Activated T-helper 1 cell treated with anti-CD3 and anti-CD28 coated beads, Interleukin-12 subunit alpha, Interleukin-12 subunit beta, Interleukin-2, Interleukin-4 antibody, amounts not matched to agents 30 ng/mL and 10 ng/mL and 1 ng/mL, durations not matched to agents 14 hours and 24 hours and 36 hours (primary cell): ENCODE results near the gene CADPS. TPM values are rescaled to one million over a fixed set of nuclear protein-coding genes. Genes with fewer than 3 reads are reported as not detected.

Experiments
- DNase-seq: peaks from one replicate; pipeline ENCODE4 v3.0.0; 2021; ENCODE audit warnings: low spot score
- H3K27ac Mint-ChIP-seq: one replicate; pipeline ENCODE4 v1.8.0; 2021; ENCODE audit warnings: mild to moderate bottlenecking, mixed read lengths
- H3K27me3 Mint-ChIP-seq: one replicate; pipeline ENCODE4 v1.8.0; 2022; ENCODE audit warnings: mild to moderate bottlenecking, moderate library complexity, mixed read lengths; ENCODE audit not compliant: insufficient read depth
- H3K36me3 Mint-ChIP-seq: one replicate; pipeline ENCODE4 v1.8.0; 2021; ENCODE audit warnings: low read depth, mixed read lengths
- H3K4me1 Mint-ChIP-seq: one replicate; pipeline ENCODE4 v1.8.0; 2021; ENCODE audit warnings: low read depth, mixed read lengths
- H3K4me3 Mint-ChIP-seq: one replicate; pipeline ENCODE4 v1.8.0; 2021; ENCODE audit warnings: mild to moderate bottlenecking, moderate library complexity, mixed read lengths
- H3K9me3 Mint-ChIP-seq: one replicate; pipeline ENCODE4 v1.8.0; 2021; ENCODE audit warnings: mixed read lengths
- intact Hi-C: fragments of 100-400 bp; cut with micrococcal nuclease; formaldehyde crosslinking; loops from one replicate; pipeline ENCODE4 v1.15.1; 2024
- total RNA-seq: library from RNA; stranded (reverse); gene quantifications from 2 replicates; pipeline ENCODE4 v1.2.3, GENCODE V29; 2022

Gene CADPS
- total RNA-seq, 1 donor from 2014 or later: not detected

DNA sequence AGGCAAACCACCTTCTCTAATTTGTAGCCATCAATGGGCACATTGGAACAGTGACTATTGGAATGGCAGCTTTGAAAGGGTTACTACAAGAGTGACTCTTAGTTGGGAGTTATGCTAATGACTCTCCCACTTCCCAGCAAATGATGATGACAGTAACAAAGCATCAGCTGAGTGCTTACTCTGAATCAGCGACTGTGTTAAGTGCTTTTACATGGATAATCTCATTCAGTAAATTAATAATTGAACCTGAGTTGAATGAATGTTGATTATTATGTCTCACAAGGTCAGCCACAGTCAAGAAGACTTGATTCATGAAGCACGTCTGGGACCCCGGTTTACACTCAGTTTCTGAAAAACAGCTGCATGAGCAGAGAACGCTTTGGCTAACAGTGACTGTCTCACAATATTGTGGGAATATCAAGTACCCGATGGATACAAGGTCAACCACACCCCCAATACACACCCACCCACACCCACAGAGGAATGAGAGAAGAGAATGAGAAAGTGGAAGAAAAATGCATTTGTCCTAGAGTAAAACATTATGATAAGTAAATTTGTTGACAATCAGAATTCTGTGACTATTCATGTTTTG, 259.9 kb downstream of the CADPS start:
- Mint-ChIP-seq H3K27me3 (peaks cover 2% of the 10 kb centered on the region), H3K9me3 (no peaks in the 10 kb centered on the region), H3K36me3 (no peaks in the 10 kb centered on the region), H3K4me3 (no peak overlapping the region), H3K27ac (no peak overlapping the region), H3K4me1 (no peaks in the 10 kb centered on the region)
- no peak for DNase-seq
- intact Hi-C loops: no loop called here

GRCh38 chr3:62614527-62614926, 260.7 kb downstream of the CADPS start:
- no peak for DNase-seq
- Mint-ChIP-seq H3K27ac (no peak overlapping the region), H3K4me3 (no peak overlapping the region), H3K9me3 (no peaks in the 10 kb centered on the region), H3K36me3 (no peaks in the 10 kb centered on the region), H3K4me1 (no peaks in the 10 kb centered on the region), H3K27me3 (peaks cover 2% of the 10 kb centered on the region)
- intact Hi-C loops: no loop called here

DNA sequence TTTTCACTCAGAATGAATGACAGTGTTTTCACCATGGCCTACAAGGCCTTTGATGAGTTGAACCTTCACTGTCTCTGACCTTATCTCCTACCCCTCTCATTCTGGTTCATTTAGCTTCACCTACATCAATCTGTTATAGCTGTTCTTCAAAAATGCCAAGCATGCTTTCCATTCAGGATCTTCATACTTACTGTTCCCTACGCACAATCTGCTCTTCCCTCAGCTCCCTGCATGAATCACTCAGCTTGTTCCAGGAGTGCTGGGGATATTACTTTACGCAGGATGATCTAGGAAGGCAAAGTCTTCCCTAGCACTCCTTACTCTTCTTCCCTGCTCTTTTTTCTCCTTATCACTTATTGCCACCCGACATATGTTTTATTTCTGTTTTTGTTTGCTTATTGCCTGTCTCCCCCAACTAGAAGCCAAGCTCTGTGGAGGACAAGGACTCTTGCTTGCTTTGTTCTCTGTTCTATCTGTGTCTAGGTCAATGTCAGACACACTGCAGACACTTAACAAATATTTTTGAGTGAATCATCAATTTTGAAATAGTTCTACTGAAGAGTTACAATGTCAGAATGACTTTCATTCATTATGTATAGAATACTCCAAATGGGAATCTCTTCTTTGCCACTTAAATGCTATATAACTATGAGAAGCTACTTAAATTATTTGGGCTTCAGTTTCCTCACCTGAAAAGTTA, 263.5 kb downstream of the CADPS start:
- intact Hi-C loops: no loop called here
- Mint-ChIP-seq H3K4me3 (no peak overlapping the region), H3K27ac (no peak overlapping the region), H3K36me3 (no peaks in the 10 kb centered on the region), H3K27me3 (no peaks in the 10 kb centered on the region), H3K9me3 (no peaks in the 10 kb centered on the region), H3K4me1 (no peaks in the 10 kb centered on the region)
- no peak for DNase-seq

GRCh38 chr3:62607287-62608029, 267.8 kb downstream of the CADPS start:
- DNase-seq: no peak
- Mint-ChIP-seq H3K4me3 (no peak overlapping the region), H3K27ac (no peak overlapping the region), H3K27me3 (no peaks in the 10 kb centered on the region), H3K9me3 (no peaks in the 10 kb centered on the region), H3K4me1 (no peaks in the 10 kb centered on the region), H3K36me3 (no peaks in the 10 kb centered on the region)
- intact Hi-C loops: no loop called here

DNA sequence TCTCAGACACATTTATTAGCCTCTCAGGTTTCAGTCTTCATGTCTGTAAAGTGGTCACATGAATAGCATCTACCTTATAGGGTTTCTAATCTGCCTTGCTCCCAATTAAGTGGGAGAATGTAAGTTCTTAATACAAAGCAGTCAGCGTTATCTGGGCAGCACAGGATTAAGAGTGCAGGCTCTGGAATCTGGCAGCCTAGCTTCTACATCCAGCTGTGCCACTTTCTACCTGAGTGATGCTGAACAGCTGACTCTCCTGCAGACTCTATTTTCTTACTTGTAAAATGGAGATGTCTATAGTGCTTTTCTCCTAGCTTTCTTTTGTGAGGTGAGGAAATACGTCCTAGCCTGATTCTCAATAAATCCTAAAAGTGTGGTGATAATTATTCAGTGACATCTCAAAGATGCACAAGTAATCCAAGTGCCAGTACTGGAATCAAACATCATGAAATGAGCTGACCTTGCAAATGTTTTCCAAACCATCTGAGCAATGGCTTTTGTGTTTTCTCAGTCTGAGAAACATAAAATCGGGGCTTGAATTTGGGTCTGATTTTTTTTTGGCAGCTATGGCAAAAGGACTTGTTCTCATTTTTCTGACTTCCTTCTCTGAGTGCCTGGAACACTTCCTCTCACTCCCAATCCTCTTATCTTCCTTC, 269.7 kb downstream of the CADPS start:
- intact Hi-C loops: no loop called here
- no peaks in the 10 kb centered on the region for H3K27me3 Mint-ChIP-seq
- no peak overlapping the region for H3K4me3 Mint-ChIP-seq

DNA sequence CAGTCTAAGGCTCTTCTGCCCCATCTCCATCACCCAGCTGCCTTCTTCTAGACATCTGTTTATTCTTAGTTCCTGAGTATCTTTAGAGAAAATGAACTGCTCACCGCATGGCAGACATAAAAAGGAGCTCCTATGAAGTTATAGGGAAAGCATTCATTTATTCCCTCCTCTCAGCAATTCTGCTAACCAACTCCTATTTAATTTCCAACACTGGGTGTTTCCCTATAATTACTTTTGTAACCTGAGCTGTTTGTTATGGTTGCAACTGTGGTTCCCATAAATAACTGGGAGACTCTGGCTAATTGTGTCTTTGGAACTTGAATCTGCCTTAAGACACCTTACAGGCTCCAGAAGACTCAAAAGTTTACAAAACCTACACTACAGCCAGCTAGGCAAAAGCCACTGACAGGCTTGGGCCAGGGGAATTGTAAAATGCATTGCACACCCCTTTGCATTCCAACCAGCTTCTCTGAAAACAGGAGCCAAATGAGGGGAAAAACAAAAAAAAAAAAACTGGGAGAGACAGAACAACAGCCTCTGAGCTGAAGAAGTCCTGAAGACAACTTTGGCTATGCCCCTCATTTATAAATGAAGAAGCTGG, 270.4 kb downstream of the CADPS start:
- H3K4me3 Mint-ChIP-seq: no peak overlapping the region
- H3K27ac Mint-ChIP-seq: no peak overlapping the region
- no peaks in the 10 kb centered on the region for H3K27me3 Mint-ChIP-seq
- H3K4me1 Mint-ChIP-seq: no peaks in the 10 kb centered on the region
- DNase-seq: no peak
- H3K9me3 Mint-ChIP-seq: no peaks in the 10 kb centered on the region
- intact Hi-C loops: no loop called here
- no peaks in the 10 kb centered on the region for H3K36me3 Mint-ChIP-seq

More for the DNA sequence above, 269.7 kb downstream of the CADPS start:
- Mint-ChIP-seq H3K36me3 (no peaks in the 10 kb centered on the region), H3K27ac (no peak overlapping the region), H3K9me3 (no peaks in the 10 kb centered on the region), H3K4me1 (no peaks in the 10 kb centered on the region)
- no peak for DNase-seq

GRCh38 chr3:62604298-62604697, 270.9 kb downstream of the CADPS start:
- no peak overlapping the region for H3K27ac Mint-ChIP-seq
- no peaks in the 10 kb centered on the region for H3K27me3 Mint-ChIP-seq
- no peak for DNase-seq
- H3K4me3 Mint-ChIP-seq: no peak overlapping the region
- no peaks in the 10 kb centered on the region for H3K4me1 Mint-ChIP-seq
- intact Hi-C loops: no loop called here
- no peaks in the 10 kb centered on the region for H3K9me3 Mint-ChIP-seq
- H3K36me3 Mint-ChIP-seq: no peaks in the 10 kb centered on the region

DNA sequence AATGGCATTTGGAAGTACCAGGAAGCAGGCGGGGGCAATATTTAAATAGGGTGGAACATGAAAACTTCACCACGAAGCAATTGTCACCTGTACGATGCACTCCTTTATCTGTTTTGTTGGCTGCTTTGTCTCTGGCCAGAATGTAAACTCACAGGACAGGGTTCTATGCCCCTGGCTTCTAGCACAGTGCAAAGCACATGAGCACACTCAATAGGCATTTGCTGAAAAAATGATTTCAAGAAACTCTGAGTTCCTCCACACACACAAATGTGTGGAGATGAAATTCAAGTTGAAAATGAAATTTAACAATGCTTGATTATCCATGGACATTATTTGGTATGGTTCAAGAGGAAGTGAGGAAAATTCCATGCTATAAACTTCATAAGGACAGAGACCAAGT, 272.2 kb downstream of the CADPS start:
- H3K9me3 Mint-ChIP-seq: no peaks in the 10 kb centered on the region
- H3K27ac Mint-ChIP-seq: no peak overlapping the region
- intact Hi-C loops: no loop called here
- H3K4me3 Mint-ChIP-seq: no peak overlapping the region
- no peak for DNase-seq
- H3K27me3 Mint-ChIP-seq: no peaks in the 10 kb centered on the region
- no peaks in the 10 kb centered on the region for H3K4me1 Mint-ChIP-seq
- no peaks in the 10 kb centered on the region for H3K36me3 Mint-ChIP-seq

GRCh38 chr3:62602129-62602770, 273.0 kb downstream of the CADPS start:
- intact Hi-C loops: no loop called here
- Mint-ChIP-seq H3K36me3 (no peaks in the 10 kb centered on the region), H3K9me3 (no peaks in the 10 kb centered on the region), H3K4me1 (no peaks in the 10 kb centered on the region), H3K27me3 (no peaks in the 10 kb centered on the region), H3K4me3 (no peak overlapping the region), H3K27ac (no peak overlapping the region)
- DNase-seq: no peak

GRCh38 chr3:62601238-62602070, 273.8 kb downstream of the CADPS start:
- intact Hi-C loops: no loop called here
- DNase-seq: no peak
- no peak overlapping the region for H3K4me3 Mint-ChIP-seq

GRCh38 chr3:62600033-62600432, 275.2 kb downstream of the CADPS start:
- Mint-ChIP-seq H3K4me1 (no peaks in the 10 kb centered on the region), H3K9me3 (no peaks in the 10 kb centered on the region), H3K4me3 (no peak overlapping the region), H3K27me3 (no peaks in the 10 kb centered on the region), H3K27ac (no peak overlapping the region), H3K36me3 (no peaks in the 10 kb centered on the region)
- intact Hi-C loops: no loop called here
- no peak for DNase-seq

More at GRCh38 chr3:62601238-62602070, 273.8 kb downstream of the CADPS start:
- H3K27ac Mint-ChIP-seq: no peak overlapping the region
- H3K4me1 Mint-ChIP-seq: no peaks in the 10 kb centered on the region
- no peaks in the 10 kb centered on the region for H3K27me3 Mint-ChIP-seq
- H3K9me3 Mint-ChIP-seq: no peaks in the 10 kb centered on the region
- no peaks in the 10 kb centered on the region for H3K36me3 Mint-ChIP-seq

- Mint-ChIP-seq H3K4me1 (no peaks in the 10 kb centered on the region), H3K27ac (no peak overlapping the region), H3K4me3 (no peak overlapping the region), H3K9me3 (no peaks in the 10 kb centered on the region), H3K27me3 (no peaks in the 10 kb centered on the region), H3K36me3 (no peaks in the 10 kb centered on the region)
- intact Hi-C loops: no loop called here
- no peak for DNase-seq
Measured at GRCh38 chr3:62597491-62597890, 277.7 kb downstream of the CADPS start.
